Ovary (tissue), 9 donors: ENCODE results near the gene ZNHIT1. TPM values are rescaled to one million over a fixed set of nuclear protein-coding genes. Genes with fewer than 3 reads are reported as not detected.
A peak's percentile ranks its signal among the peaks of the same experiment; 100 is the strongest.
"Not testable (repeated sequence)": the region's sequence is repeated elsewhere in the genome, so short reads cannot be mapped to it uniquely, and the experiment has no call there.

Experiments
- DNase-seq, 5 donors: peaks; one replicate each; pipeline ENCODE4 v3.0.0-alpha.2; 2019 to 2020
- H3K27ac ChIP-seq, 2 donors: fragments of 200-600 bp; one replicate each; pipeline versions ENCODE4 v1.5.1 to v1.8.0; 2019 to 2022
- H3K27me3 ChIP-seq: fragments of 200-600 bp; one replicate; pipeline ENCODE4 v1.8.0; 2022
- H3K36me3 ChIP-seq: fragments of 200-600 bp; sonication (generic); one replicate; pipeline ENCODE4 v1.5.1; 2019
- H3K4me1 ChIP-seq: one replicate; pipeline ENCODE4 v1.8.1; 2013; ENCODE audit warnings: mild to moderate bottlenecking, moderate library complexity; ENCODE audit not compliant: insufficient read depth
- H3K4me3 ChIP-seq: fragments of 200-600 bp; sonication (generic); one replicate; pipeline ENCODE4 v1.5.1; 2017
- H3K9me3 ChIP-seq, 2 donors: fragments of 200-600 bp in 1 of 2; sonication (generic) in 1 of 2; one replicate each; pipeline versions ENCODE4 v1.5.1 to v1.8.1; 2013 to 2019; ENCODE audit warnings: mild to moderate bottlenecking in 1 of 2, moderate library complexity in 1 of 2
- EP300 ChIP-seq: sonication (generic); formaldehyde crosslinking; IDR thresholded peaks from one replicate; pipeline ENCODE4 v1.6.1; 2017; ENCODE audit warnings: antibody characterized with exemption
- POLR2A ChIP-seq: fragments of 450-650 bp; IDR thresholded peaks from one replicate; pipeline ENCODE4 v1.6.1; 2017; ENCODE audit warnings: antibody characterized with exemption, mild to moderate bottlenecking, moderate library complexity
- WGBS, 3 donors: extraction: QIAGEN DNeasy Blood & Tissue Kit in 1 of 3; methylation state at CpG; one replicate each; pipeline versions ENCODE4 v1.1.5 to v1.1.7; 2013 to 2017; 5-methylcytosine and 5-hydroxymethylcytosine counted together
- intact Hi-C, 4 donors: fragments of 100-400 bp; cut with DNase I; formaldehyde crosslinking; loops; one replicate each; pipeline versions ENCODE4 v1.11.0 to v1.15.1; 2022 to 2023
- polyA plus RNA-seq, 2 donors: library from polyadenylated mRNA; stranded (reverse); fragments of 200-250 nt in 1 of 2; fragments of 350-450 nt in 1 of 2; fragmentation: Illumina TruSeq in 1 of 2; extraction: RNeasy Lipid Tissue Mini Kit (QIAGEN cat#74804) in 1 of 2; gene quantifications; one replicate each; pipeline ENCODE4 v1.2.3, GENCODE V29; 2013 to 2014
- total RNA-seq, 7 donors: library from RNA; depleted of rRNA in 2 of 7; stranded (reverse); fragments of >200 nt in 2 of 7; fragmentation: NEBNext Ultra II Directional in 3 of 7; extraction: Animal tissue kit (Norgen Biotek cat#: 25700) in 3 of 7; gene quantifications; one replicate each; pipeline versions ENCODE4 v1.1.0 to v1.2.4, GENCODE V29; 2016 to 2023
- TF ChIP-seq, protein P1 (sequence below), 3 donors: fragments of 450-650 bp in 2 of 3; fragments of 200-600 bp in 1 of 3; IDR thresholded peaks; one replicate each; pipeline versions ENCODE4 v1.5.1 to v1.8.0; 2016 to 2022; ENCODE audit warnings: antibody characterized with exemption in 3 of 3, mild to moderate bottlenecking in 1 of 3
- donor health status: DM: no; HTN: no; CAD: no; lungs with moderate emphysema.
- donor health status: DM: no; HTN: no; CAD: no.
- donor health status: Bipolar disorder and iron deficiency.
- donor health status: DM: yes; HTN: yes; CAD: no.
- donor health status: DM: no; HTN: no; CAD: no.
- donor health status: DM: yes; HTN: yes; CAD: no.

Gene ZNHIT1
- total and polyA plus RNA-seq, 9 donors = 27.6 to 84.4 (median 43.5) TPM

GRCh38 chr7:101255796-101256195 lies 37.8 kb downstream of the ZNHIT1 start:
- intact Hi-C loops = no loop called here
- peaks cover 6% of the 10 kb centered on the region for H3K4me1 ChIP-seq
- TF ChIP-seq EP300 (no peak), POLR2A (no peak)
- TF ChIP-seq, protein P1, sequence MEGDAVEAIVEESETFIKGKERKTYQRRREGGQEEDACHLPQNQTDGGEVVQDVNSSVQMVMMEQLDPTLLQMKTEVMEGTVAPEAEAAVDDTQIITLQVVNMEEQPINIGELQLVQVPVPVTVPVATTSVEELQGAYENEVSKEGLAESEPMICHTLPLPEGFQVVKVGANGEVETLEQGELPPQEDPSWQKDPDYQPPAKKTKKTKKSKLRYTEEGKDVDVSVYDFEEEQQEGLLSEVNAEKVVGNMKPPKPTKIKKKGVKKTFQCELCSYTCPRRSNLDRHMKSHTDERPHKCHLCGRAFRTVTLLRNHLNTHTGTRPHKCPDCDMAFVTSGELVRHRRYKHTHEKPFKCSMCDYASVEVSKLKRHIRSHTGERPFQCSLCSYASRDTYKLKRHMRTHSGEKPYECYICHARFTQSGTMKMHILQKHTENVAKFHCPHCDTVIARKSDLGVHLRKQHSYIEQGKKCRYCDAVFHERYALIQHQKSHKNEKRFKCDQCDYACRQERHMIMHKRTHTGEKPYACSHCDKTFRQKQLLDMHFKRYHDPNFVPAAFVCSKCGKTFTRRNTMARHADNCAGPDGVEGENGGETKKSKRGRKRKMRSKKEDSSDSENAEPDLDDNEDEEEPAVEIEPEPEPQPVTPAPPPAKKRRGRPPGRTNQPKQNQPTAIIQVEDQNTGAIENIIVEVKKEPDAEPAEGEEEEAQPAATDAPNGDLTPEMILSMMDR (IDR thresholded peaks at IDR 0.05) = no peak
- H3K36me3 ChIP-seq = no peaks in the 10 kb centered on the region
- DNase-seq = no peak
- no peak overlapping the region for H3K4me3 ChIP-seq
- H3K9me3 ChIP-seq = no peaks in the 10 kb centered on the region
- 55 to 76% (median 62%) methylated on average over 4 of the region's 4 CpGs for whole genome bisulfite sequencing, 3 donors
- H3K27ac ChIP-seq = no peak overlapping the region
- no peaks in the 10 kb centered on the region for H3K27me3 ChIP-seq

- TF ChIP-seq EP300 (no peak), POLR2A (no peak)
- TF ChIP-seq, protein P1 (IDR thresholded peaks at IDR 0.05) = no peak
- Histone ChIP-seq H3K27ac (no peak overlapping the region), H3K27me3 (no peaks in the 10 kb centered on the region), H3K4me3 (no peak overlapping the region), H3K4me1 (no peaks in the 10 kb centered on the region), H3K36me3 (no peaks in the 10 kb centered on the region), H3K9me3 (no peaks in the 10 kb centered on the region)
- no peak for DNase-seq
- WGBS, 3 donors = 62 to 65% (median 65%) methylated on average over 7 of the region's 7 CpGs
- intact Hi-C loops = no loop called here
Measured at GRCh38 chr7:101258243-101258731, 40.3 kb downstream of the ZNHIT1 start.

GRCh38 chr7:101264102-101264706 lies 46.2 kb downstream of the ZNHIT1 start:
- not testable (repeated sequence) for H3K4me3 ChIP-seq, H3K9me3 ChIP-seq, H3K4me1 ChIP-seq, H3K27ac ChIP-seq, H3K36me3 ChIP-seq, H3K27me3 ChIP-seq
- 35 to 36% (median 35%) methylated on average over 6 of the region's 6 CpGs for WGBS, 3 donors
- peak in 3 of 5 donors; percentile 34 to 64 (median 42) for DNase-seq
- intact Hi-C loops = loop anchor here in 1 of 4 donors (10.0 kb wide), 1 partner anchor 99 kb away; the partner anchor contains the start of gene VGF

DNA sequence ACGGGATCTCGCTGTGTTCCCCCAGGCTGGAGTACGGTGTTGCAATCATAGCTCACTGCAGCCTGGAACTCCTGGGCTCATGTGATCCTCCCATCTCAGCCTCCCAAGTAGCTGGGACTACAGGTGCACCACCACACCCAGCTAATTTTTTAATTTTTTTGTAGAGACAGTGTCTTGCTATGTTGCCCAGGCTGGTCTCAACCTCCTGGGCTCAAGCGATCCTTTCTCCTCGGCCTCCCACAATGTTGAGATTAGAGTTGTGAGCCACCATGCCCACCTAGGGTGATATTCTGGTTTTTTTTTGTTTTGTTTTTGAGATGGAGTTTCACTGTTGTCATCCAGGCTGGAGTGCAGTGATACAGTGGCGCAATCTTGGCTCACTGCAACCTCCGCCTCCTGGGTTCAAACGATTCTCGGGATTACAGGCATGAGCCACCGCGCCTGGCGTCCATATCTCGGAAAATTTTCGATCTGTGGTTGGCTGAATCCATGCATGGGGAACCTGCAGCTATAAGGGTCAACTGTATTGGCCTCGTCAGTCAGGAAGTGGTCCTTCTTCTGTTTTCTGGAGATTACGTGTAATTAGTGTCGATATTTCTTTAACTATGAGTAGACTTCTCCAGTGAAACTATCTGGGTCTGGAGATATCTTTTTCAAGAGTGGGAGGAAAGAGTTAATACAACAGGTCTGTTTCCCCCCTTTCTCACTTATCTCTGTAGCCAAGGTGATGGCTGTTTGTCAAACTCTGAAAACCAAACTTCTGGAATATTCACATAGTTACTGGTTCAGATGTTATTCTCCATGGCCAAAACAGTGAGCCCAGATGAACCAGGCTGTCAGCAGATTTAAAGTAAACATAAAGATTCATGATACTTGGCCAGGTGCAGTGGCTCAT lies 47.9 kb downstream of the ZNHIT1 start:
- intact Hi-C loops = loop anchor here in 1 of 4 donors (10.0 kb wide), 1 partner anchor 101 kb away; the partner anchor contains the start of gene VGF

More for the DNA sequence above, 47.9 kb downstream of the ZNHIT1 start:
- DNase-seq = no peak
- Histone ChIP-seq H3K27ac (no peak overlapping the region), H3K9me3 (no peaks in the 10 kb centered on the region), H3K27me3 (no peaks in the 10 kb centered on the region), H3K36me3 (no peaks in the 10 kb centered on the region), H3K4me3 (no peak overlapping the region), H3K4me1 (no peaks in the 10 kb centered on the region)
- TF ChIP-seq, protein P1 (IDR thresholded peaks at IDR 0.05) = no peak
- no peak for TF ChIP-seq EP300
- TF ChIP-seq POLR2A = no peak
- 62 to 66% (median 64%) methylated on average over 17 of the region's 17 CpGs for WGBS, 3 donors
